ENCODE data around the gene MMP25.

Gene MMP25

DNA sequence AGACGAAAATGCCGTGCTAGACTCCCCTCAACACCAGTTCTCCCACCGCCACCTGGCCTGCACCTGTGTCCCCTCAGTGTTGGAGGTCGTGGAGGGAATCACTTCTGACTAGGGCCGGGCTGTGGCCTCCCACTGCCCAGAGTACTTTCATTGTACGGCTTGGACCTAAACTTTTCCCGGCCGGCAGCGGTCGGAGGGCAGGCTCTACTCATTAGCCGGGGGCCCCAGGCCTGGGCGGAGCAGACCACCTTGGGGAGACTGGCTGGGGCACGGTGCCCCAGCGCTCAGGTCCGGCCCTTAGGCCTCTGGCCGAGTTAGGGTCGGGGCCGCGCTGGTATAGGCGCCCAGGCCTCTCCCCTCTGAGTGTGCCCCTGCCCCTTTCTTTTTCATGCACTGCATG is 29.0 kb upstream of the MMP25 start:
- in situ Hi-C loops (cut with MboI; ENCODE audit: low sequenced_read_pairs) = no loop called here

DNA sequence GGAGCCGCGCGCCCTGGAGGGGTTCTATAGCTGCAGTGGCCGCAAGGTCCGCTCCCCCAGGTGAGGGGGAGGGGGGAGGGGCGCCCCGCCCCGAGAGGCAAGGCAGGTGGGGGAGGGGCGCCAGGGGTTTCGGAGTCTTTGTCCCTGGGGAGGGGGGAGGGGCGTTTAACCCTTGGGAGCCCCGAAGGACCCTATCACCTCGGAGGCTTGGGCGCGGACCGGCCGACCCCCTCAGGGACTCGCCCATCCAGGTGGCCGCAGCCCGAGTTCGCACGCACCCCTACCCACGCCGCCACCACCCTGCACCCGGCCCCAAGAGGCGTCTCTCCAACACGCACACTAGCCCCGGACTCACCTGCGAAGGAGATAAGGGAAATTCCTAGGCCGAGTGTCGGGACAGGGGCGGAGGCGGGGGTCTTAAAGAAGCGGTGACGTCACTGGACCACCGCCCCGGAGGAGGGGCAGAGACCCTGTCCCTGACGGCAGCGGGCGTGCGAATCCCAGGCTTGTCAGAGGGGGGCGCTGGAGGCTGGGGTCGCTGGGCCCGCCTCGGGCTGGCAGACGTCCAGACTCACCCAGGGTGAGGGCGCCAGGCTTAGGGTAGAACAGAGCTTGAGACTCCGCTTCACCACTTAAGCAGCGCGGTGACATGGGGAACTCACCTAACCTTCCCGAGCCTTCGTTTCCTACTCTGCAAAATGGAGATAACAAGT is 28.4 kb upstream of the MMP25 start, which contains the start of gene CLDN6:
CLDN6 (minus strand) TSS at position 390 of the 713 bp plus-strand sequence. CDS start 2,162 bp downstream, outside the sequence.
- in situ Hi-C loops (cut with MboI; ENCODE audit: low sequenced_read_pairs) = no loop called here

DNA sequence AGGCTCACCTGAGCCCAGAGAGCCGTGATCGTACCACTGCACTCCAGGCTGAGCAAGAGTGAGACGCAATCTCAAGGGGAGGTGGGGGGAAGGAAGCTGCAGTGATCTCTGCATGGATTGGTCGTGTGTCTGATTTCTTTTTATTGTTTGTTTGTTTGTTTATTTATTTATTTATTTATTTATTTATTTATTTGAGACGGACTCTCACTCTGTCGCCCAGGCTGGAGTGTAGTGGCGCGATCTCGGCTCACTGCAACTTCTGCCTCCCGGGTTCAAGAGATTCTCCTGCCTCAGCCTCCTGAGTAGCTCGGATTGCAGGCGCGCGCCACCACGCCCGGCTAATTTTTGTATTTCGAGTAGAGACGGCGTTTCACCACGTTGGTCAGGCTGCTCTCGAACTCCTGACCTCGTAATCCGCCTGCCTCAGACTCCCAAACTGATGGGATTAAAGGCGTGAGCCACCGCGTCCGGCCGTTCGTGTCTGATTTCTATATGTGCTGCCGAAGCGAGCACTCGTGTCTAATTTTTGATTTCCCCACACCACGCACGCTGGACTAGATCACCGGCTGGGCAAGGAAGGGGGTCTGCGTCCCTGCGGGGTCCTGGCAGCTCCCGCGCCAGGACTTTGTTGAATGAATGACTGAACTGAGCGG is 26.6 kb upstream of the MMP25 start:
- in situ Hi-C loops (cut with MboI; ENCODE audit: low sequenced_read_pairs) = no loop called here

DNA sequence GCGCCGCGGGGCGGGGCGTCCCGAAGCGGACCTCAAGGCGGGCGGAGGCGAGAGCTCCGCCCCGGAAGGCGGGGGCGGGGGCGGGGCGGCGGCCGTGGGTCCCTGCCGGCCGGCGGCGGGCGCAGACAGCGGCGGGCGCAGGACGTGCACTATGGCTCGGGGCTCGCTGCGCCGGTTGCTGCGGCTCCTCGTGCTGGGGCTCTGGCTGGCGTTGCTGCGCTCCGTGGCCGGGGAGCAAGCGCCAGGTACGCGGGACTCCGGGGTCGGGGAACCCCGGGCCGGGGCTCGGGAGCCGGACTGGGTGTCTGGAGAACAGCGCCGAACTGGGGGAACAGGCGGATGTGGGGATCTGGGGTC is 26.1 kb upstream of the MMP25 start, which contains the start of gene TNFRSF12A:
TNFRSF12A (plus strand) TSS at position 122 of the 357 bp plus-strand sequence; CDS start at position 152, 30 bp downstream.
- in situ Hi-C loops (cut with MboI; ENCODE audit: low sequenced_read_pairs) = no loop called here

DNA sequence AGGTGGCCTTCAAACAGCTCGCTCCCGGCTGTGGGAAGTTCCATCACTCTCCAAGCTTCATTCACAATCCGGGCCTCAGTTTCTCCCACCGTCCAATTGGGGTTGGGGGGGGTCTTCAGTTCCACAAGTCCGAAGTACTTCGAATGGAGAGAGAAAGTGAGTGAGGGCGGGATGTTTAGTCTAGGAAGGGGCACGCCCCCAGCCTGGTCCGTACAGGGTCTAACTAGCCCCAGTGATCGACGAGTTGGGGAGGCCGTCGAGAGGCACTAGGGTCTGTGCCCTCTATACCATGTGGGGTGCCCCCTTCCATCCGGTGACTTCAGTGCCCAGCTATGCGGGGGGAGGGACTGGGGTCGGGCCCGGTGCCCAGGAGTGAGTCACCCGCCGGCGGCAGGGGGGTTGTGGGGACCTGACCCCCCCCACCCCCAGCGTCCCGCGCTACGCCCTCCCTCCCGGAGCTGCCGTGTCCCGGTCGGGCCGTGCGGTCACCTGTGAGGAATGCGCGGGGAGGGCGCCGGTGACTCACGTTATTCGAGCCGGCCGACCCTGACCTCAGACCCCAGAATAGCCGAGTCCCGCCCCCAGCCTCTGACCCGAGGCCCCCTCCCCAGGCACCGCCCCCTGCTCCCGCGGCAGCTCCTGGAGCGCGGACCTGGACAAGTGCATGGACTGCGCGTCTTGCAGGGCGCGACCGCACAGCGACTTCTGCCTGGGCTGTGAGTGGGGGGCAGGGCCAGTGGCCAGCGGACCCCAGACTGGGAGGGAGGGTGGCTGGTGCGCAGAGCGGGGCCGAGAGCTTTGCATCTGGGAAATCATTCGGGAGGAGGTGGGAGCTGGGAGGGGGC is 25.5 kb upstream of the MMP25 start:
- in situ Hi-C loops (cut with MboI; ENCODE audit: low sequenced_read_pairs) = no loop called here

DNA sequence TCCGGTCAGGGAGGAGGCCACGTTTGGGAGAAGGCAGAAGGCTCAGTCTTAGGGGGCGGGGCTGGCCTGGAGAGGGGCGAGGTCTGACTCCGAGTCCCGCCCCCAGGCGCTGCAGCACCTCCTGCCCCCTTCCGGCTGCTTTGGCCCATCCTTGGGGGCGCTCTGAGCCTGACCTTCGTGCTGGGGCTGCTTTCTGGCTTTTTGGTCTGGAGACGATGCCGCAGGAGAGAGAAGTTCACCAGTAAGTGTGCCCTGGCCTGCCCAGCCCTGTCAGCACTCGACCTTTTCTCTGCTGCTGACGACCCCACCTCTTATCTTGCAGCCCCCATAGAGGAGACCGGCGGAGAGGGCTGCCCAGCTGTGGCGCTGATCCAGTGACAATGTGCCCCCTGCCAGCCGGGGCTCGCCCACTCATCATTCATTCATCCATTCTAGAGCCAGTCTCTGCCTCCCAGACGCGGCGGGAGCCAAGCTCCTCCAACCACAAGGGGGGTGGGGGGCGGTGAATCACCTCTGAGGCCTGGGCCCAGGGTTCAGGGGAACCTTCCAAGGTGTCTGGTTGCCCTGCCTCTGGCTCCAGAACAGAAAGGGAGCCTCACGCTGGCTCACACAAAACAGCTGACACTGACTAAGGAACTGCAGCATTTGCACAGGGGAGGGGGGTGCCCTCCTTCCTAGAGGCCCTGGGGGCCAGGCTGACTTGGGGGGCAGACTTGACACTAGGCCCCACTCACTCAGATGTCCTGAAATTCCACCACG is 24.7 kb upstream of the MMP25 start:
- in situ Hi-C loops (cut with MboI; ENCODE audit: low sequenced_read_pairs) = no loop called here

DNA sequence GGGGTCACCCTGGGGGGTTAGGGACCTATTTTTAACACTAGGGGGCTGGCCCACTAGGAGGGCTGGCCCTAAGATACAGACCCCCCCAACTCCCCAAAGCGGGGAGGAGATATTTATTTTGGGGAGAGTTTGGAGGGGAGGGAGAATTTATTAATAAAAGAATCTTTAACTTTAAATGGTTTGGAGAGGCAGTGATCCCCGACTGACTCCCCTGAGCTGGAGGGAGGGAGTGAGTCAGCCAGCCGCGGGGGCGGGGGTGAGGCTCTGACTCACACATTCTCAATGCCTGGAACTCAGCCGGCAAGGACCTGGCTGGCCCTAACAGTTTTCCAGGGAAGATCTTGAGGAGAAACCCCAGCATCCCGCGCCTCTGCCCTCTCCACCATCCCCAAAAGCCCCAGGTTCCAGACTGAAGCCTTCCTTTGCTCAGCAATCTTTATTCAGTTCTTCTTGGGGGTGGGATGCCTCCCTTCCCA is 24.1 kb upstream of the MMP25 start:
- in situ Hi-C loops (cut with MboI; ENCODE audit: low sequenced_read_pairs) = no loop called here

DNA sequence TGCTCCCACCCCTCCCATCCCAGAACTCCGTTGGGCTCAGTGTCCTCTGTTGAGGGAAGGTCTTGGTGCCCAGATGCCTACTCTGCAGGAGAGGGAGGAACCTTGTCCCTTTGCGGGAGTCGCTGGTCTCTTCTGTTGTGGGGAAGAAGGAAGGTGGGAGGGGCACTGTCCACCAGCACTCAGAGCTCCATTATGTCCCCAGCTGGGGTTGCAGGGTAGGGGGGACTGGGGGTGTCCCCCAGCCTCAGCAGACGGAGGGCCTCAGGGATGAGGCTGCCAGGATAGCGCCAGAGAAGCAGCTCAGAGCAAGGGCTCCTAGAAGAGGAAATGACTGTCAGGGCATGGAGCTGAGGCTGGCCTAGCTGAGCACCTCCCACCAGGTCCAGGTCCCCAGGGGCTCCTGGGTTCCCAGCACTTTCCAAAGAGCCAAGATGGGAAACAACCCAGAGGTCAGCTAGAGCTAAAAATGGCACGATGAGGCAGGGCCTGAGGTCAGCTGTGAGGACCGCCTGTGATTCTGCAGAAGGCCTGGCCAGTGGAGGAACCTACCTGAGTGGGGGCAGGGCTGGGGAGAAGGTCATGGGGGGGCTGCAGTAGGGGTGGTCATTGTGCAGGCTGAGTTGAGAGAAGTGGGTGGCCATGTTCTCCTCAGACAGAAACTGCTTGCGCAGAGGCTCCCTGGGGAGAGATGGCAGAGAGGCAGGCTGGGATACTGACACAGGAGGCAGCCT is 23.5 kb upstream of the MMP25 start:
- in situ Hi-C loops (cut with MboI; ENCODE audit: low sequenced_read_pairs) = no loop called here

DNA sequence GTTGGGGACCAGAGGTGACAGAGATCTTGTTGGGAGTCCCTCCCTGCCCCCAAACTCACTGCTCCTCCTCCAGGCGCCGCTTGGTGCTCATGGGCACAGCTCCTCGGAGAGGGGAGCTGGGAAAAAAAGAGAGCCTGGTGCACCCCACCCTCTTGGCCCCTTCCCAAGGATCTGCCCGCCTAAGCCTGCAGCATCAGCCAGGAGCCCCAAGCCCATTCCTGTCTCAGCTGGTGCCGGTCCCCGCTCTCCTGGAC is 23.0 kb upstream of the MMP25 start:
- in situ Hi-C loops (cut with MboI; ENCODE audit: low sequenced_read_pairs) = no loop called here

DNA sequence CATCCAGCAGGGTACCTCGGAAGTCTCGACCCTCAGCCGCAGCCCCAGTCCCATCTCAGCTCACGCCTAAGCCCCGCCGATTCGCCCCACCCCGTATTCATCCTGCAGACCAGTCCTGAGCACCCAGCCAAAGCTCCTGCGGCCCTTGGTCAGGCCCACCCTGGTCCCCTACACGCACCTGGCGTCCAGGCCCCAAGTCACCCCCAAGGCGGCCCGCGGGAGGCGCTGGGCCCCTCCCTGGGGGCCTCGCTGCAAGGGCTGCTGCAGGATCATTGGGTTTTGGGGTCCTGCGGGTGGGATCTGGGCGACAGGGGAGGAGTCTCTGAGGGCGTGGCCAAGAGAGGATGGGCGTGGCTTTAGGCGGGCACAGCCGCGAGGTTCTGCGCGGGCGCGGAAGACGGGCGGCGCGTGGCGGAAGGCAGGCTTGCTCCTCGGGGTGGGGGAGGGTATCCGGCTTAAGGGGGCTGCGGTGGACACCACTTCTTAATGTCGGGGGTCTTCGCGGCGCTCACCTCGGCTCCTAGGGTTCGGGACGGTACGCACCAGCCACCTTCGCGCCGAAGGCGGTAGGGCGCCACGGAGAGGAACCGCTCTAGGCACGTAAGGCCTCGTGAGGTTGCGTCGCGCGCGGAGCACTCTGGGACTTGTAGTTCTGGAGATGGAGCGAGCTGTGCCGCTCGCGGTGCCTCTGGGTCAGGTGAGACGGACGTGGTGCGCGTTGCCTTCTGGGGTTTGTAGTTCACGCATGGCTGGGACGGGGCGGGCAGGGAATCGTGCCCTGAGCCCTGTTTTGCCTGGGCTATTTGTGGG is 22.5 kb upstream of the MMP25 start, which contains the start of the genes HCFC1R1 and THOC6:
HCFC1R1 (minus strand) TSS at position 274 of the 810 bp plus-strand sequence; CDS start at position 273, 1 bp downstream.
THOC6 (plus strand) TSS at position 367 of the 810 bp plus-strand sequence; CDS start at position 659, 292 bp downstream.
- in situ Hi-C loops (cut with MboI; ENCODE audit: low sequenced_read_pairs) = no loop called here

DNA sequence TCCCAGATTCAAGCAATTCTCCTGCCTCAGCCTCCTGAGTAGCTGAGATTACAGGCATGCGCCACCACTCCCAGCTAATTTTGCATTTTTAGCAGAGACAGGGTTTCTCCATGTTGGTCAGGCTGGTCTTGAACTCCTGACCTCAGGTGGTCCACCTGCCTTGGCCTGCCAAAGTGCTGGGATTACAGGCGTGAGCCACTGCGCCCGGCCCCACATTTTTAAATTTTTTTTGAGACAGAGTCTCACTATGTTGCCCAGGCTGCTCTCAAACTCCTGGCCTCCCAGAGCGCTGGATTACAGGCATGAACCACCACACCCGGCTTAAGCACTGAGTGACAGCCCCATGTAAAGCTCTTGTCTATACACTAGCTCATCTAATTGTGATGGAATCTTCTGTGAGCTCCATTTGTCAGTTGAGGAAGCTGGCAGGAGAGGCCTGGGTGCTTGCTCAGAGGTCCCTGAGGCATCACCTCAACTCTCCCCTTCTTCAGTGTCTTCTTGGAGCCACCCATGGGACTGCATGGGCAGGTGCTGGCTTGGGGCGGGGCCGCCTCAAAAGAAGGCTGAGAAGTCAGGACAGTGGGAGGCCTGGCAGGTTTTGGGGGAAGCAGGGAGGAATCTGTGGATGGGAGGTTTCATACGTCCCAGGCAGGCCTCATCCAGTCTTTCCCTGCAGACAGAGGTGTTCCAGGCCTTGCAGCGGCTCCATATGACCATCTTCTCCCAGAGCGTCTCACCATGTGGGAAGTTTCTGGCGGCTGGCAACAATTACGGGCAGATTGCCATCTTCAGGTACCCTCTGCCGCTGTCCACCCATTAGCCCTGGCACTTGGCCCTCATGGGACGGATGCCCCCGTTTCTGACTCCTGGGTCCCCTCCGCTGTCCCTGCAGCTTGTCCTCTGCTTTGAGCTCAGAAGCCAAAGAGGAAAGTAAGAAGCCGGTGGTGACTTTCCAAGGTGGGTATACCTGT is 21.0 kb upstream of the MMP25 start:
- in situ Hi-C loops (cut with MboI; ENCODE audit: low sequenced_read_pairs) = no loop called here

DNA sequence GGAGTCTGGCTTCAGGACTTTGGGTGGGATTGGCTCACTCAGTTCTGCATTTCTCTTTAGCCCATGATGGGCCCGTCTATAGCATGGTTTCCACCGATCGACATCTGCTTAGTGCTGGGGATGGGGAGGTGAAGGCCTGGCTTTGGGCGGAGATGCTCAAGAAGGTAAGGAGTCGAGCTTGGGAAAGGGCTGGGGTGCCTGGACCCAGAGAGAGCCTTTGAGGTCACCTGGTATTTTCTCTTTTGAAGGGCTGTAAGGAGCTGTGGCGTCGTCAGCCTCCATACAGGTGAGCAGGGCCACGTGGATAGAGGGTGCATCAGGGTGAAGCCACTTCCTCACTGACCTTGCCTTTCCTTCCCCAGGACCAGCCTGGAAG is 20.4 kb upstream of the MMP25 start:
- in situ Hi-C loops (cut with MboI; ENCODE audit: low sequenced_read_pairs) = no loop called here

DNA sequence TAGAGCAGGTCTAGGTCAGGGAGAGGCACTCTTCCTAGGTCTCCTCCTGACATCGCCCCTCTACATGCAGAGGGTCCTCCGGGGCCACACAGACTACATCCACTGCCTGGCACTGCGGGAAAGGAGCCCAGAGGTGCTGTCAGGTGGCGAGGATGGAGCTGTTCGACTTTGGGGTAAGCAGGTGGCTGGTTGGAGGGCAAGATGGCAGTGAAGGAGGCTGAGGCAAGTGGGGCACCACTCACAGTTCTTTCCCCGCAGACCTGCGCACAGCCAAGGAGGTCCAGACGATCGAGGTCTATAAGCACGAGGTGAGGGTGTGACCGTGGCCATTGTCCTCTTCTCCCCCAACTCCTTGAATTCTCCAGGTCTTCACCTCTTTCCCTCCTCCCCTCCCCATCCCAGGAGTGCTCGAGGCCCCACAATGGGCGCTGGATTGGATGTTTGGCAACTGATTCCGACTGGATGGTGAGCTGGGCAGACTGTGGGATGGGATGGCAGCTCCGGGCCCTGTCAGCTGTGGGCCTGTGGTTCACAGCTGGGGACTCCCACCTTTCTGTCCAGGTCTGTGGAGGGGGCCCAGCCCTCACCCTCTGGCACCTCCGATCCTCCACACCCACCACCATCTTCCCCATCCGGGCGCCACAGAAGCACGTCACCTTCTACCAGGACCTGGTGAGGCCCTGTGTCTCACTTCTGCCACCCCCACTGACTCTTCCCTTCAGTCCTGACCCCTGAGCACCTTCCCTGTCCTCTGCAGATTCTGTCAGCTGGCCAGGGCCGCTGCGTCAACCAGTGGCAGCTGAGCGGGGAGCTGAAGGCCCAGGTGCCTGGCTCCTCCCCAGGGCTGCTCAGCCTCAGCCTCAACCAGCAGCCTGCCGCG is 19.5 kb upstream of the MMP25 start:
- in situ Hi-C loops (cut with MboI; ENCODE audit: low sequenced_read_pairs) = no loop called here

DNA sequence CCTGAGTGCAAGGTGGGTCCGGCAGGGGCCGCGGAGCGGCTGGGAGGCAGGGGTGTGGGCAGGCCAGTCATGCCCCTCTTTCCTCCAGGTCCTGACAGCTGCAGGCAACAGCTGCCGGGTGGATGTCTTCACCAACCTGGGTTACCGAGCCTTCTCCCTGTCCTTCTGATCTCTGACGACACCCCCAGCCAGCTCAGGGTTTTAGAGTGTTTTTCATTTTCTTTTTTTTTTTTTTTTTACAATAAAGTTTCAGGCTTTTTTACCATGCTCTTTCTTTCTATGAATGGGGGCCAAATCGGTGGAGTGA is 18.9 kb upstream of the MMP25 start:
- in situ Hi-C loops (cut with MboI; ENCODE audit: low sequenced_read_pairs) = no loop called here

DNA sequence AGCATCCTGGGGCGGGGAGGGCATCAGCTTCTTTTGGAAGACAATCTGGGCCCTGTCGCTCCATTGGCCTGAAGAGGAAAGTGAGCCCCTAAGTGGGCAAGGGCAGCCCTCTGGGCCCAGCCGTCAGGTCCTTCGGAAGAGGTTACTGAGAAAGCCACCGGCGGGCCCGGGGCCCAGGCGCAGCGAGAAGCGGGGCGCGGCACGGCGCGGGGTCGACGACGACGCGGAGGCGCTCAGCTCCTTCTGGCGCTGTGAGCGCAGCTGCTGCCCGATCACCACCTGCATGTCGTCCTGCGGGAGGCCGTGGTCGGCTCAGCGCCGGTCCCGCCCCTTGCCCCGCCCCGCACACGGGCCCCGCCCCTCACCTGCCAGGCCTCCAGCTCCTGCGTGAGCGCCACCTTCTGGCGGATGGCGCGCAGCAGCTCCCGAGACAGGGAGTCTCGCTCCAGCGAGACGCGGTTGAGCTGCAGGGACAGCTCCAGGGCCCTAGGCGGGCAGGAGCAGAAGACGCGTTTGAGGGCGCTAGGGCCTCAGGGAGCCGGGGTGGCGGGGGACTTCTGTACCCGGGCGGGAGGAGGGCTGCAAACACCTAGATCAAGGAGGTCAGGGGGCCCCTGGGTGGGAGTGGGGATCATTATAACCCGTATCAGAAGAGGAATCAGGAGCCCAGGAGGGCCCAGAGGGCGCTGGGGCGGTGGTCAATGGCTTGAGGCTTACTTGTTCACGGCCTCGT is 18.2 kb upstream of the MMP25 start:
- in situ Hi-C loops (cut with MboI; ENCODE audit: low sequenced_read_pairs) = no loop called here

DNA sequence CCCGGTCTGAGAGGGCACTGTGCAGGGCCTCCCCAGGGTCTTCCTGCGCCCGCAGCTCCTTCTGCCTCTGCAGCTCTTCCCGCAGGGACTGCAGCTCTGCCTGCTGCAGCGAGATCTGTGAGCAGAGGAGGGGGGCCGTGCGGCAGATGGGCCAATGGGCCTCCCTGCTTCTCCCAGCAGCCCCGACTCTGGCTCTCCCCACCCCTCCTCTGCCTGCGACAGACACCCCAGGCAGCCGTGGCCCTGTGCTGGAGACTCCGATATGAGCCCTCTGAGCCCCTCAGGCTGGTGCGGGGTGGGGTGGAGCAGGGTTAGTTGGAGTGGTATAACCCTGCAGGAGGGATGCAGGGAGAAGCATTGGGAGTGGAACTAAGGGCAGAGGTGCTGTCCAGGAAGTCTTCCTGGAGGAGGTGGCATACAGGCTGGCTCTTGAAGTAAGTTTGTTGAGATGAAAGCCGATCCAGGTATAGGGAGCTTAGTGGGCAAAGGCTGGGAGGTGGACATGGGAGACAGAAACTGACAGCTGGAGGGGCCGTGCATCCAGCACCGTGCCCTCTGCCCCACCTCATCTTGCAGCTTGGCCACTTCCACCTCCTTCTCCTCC is 17.5 kb upstream of the MMP25 start:
- in situ Hi-C loops (cut with MboI; ENCODE audit: low sequenced_read_pairs) = no loop called here
